Psoas muscle (tissue), 8 donors: ENCODE measurements around the gene SPHKAP. TPM values are rescaled to one million over a fixed set of nuclear protein-coding genes. Genes with fewer than 3 reads are reported as not detected.
"Not testable (repeated sequence)": the region's sequence is repeated elsewhere in the genome, so short reads cannot be mapped to it uniquely, and the experiment has no call there.

Source experiments
- ATAC-seq, 4 donors: fragments of 200-7000 bp; cut with Tn5 transposase; one replicate each; pipeline ENCODE4 v1.9.1; 2020; ENCODE audit warnings: moderate library complexity in 3 of 4, mild to moderate bottlenecking in 2 of 4
- DNase-seq, 2 donors: peaks; one replicate each; pipeline ENCODE4 v3.0.0-alpha.2; 2020
- H3K27ac ChIP-seq: fragments of 200-600 bp; one replicate; pipeline ENCODE4 v1.8.0; 2022
- H3K27me3 ChIP-seq, 3 donors: fragments of 200-600 bp in 1 of 3; one replicate each; pipeline versions ENCODE4 v1.6.1 to v1.8.0; 2013 to 2022; ENCODE audit warnings: low read length in 2 of 3, mild to moderate bottlenecking in 2 of 3, moderate library complexity in 1 of 3; ENCODE audit not compliant: insufficient read depth in 3 of 3
- H3K36me3 ChIP-seq, 2 donors: fragments of 200-600 bp in 1 of 2; one replicate each; pipeline versions ENCODE4 v1.6.1 to v1.8.0; 2013 to 2022; ENCODE audit warnings: low read depth in 1 of 2, mild to moderate bottlenecking in 1 of 2, moderate library complexity in 1 of 2; ENCODE audit not compliant: insufficient read depth in 1 of 2
- H3K4me1 ChIP-seq: fragments of 200-600 bp; one replicate; pipeline ENCODE4 v1.8.0; 2022
- H3K4me3 ChIP-seq: fragments of 200-600 bp; one replicate; pipeline ENCODE4 v1.8.0; 2022; ENCODE audit warnings: mild to moderate bottlenecking
- H3K9me3 ChIP-seq: fragments of 200-600 bp; one replicate; pipeline ENCODE4 v1.8.0; 2022
- CTCF ChIP-seq: fragments of 200-600 bp; IDR thresholded peaks from one replicate; pipeline ENCODE4 v1.8.0; 2022; ENCODE audit warnings: antibody characterized with exemption
- WGBS, 3 donors: extraction: QIAGEN DNeasy Blood & Tissue Kit; methylation state at CpG; one replicate each; pipeline versions ENCODE4 v1.1.6 to v1.1.7; 2013; 5-methylcytosine and 5-hydroxymethylcytosine counted together
- intact Hi-C, 2 donors: fragments of 100-400 bp; cut with DNase I; formaldehyde crosslinking; loops; one replicate each; pipeline versions ENCODE4 v1.11.0 to v1.14.2; 2022
- polyA plus RNA-seq, 3 donors: library from polyadenylated mRNA; stranded (reverse); fragments of 200-250 nt; gene quantifications; one replicate each; pipeline ENCODE4 v1.2.3, GENCODE V29; 2013
- total RNA-seq, 4 donors: library from RNA; stranded (reverse); fragmentation: NEBNext Ultra II Directional in 2 of 4; extraction: Animal tissue kit (Norgen Biotek cat#: 25700) in 2 of 4; gene quantifications; one replicate each; pipeline versions ENCODE4 v1.2.1 to v1.2.4, GENCODE V29; 2021 to 2023
- donor health status: healthy with polysubstance abuse.
- donor health status: DM: no; HTN: no; CAD: no; lungs with moderate emphysema.
- donor health status: Bipolar disorder and iron deficiency.
- donor health status: healthy.
- donor health status: DM: yes; HTN: yes; CAD: no.
- donor health status: DM: no; HTN: no; CAD: no.
- donor health status: DM: no; HTN: no; CAD: no.
- donor health status: DM: yes; HTN: yes; CAD: no.

Gene SPHKAP
- total and polyA plus RNA-seq, 7 donors = 0.07 to 0.15 TPM; not detected in 5

GRCh38 chr2:228084717-228085116 is 96.8 kb downstream of the SPHKAP start:
- Histone ChIP-seq H3K27me3 (no peaks in the 10 kb centered on the region), H3K27ac (no peak overlapping the region), H3K4me1 (no peaks in the 10 kb centered on the region), H3K9me3 (peaks cover 3% of the 10 kb centered on the region), H3K4me3 (no peak overlapping the region), H3K36me3 (no peaks in the 10 kb centered on the region)
- WGBS, 3 donors = 26 to 36% (median 26%) methylated on average over 2 of the region's 2 CpGs
- ATAC-seq (no peak), DNase-seq (no peak)
- intact Hi-C loops = no loop called here
- no peak for TF ChIP-seq CTCF

GRCh38 chr2:228083131-228083530 is 98.4 kb downstream of the SPHKAP start:
- 85 to 91% (median 89%) methylated on average over 2 of the region's 2 CpGs for WGBS, 3 donors
- no peak for TF ChIP-seq CTCF
- Histone ChIP-seq H3K9me3 (no peaks in the 10 kb centered on the region), H3K27me3 (no peaks in the 10 kb centered on the region), H3K4me1 (no peaks in the 10 kb centered on the region), H3K27ac (no peak overlapping the region), H3K36me3 (no peaks in the 10 kb centered on the region), H3K4me3 (no peak overlapping the region)
- intact Hi-C loops = no loop called here
- DNase-seq (no peak), ATAC-seq (no peak)

- Histone ChIP-seq H3K36me3 (no peaks in the 10 kb centered on the region), H3K4me3 (no peak overlapping the region), H3K9me3 (no peaks in the 10 kb centered on the region), H3K27ac (no peak overlapping the region), H3K27me3 (no peaks in the 10 kb centered on the region), H3K4me1 (no peaks in the 10 kb centered on the region)
- no peak for TF ChIP-seq CTCF
- DNase-seq (no peak), ATAC-seq (no peak)
- WGBS, 3 donors = 63 to 71% (median 68%) methylated on average over 3 of the region's 3 CpGs
- intact Hi-C loops = no loop called here
Observed at GRCh38 chr2:228082571-228082970, 98.9 kb downstream of the SPHKAP start.

GRCh38 chr2:228079194-228079593 is 102.3 kb downstream of the SPHKAP start:
- WGBS, 3 donors = 96 to 99% (median 98%) methylated on average over 3 of the region's 3 CpGs
- Histone ChIP-seq H3K9me3 (no peaks in the 10 kb centered on the region), H3K36me3 (no peaks in the 10 kb centered on the region), H3K27ac (no peak overlapping the region), H3K4me3 (no peak overlapping the region), H3K27me3 (no peaks in the 10 kb centered on the region), H3K4me1 (no peaks in the 10 kb centered on the region)
- ATAC-seq = no peak
- intact Hi-C loops = no loop called here
- TF ChIP-seq CTCF = no peak
- DNase-seq = no peak

- WGBS, 3 donors = 47 to 75% (median 62%) methylated on average over 1 of the region's 1 CpG
- H3K9me3 ChIP-seq, H3K27ac ChIP-seq, H3K4me1 ChIP-seq, H3K27me3 ChIP-seq, ATAC-seq, H3K4me3 ChIP-seq, DNase-seq, H3K36me3 ChIP-seq, intact Hi-C loops: not testable (repeated sequence)
Observed at GRCh38 chr2:228076695-228077094, 104.8 kb downstream of the SPHKAP start.
